AG10803 (cell line): ENCODE measurements around the gene GPA33.

Experiments
- DNase-seq: peaks from one replicate; pipeline ENCODE4 v3.0.0; 2010; ENCODE audit warnings: low read depth
- H3K4me3 ChIP-seq: 2 replicates; pipeline ENCODE4 v1.5.1; 2011; ENCODE audit warnings: mild to moderate bottlenecking, low read length, control low read depth
- TF ChIP-seq, protein P1 (sequence below): conservative IDR thresholded peaks from 2 replicates; pipeline ENCODE4 v1.5.1; 2011; ENCODE audit warnings: mild to moderate bottlenecking, low read length, control low read depth, inconsistent platforms

Gene GPA33

DNA sequence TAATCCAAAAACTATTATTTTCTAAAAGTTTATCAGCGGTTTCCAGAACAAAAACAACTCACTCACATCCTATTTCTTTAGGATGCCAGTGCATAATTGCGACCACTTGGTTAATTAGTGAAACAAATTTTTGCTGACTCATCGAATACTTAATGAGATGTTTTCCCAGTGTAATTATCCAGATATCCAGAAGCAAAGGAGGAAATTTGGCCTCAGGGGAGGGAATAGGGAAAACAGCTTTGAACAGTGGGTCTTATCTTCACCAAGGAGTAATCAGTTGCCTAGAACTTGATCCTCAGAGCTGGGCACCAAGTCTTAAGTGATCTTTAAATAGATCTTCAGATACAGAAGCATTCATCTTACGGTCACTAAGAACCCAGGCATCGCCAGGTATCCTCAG lies 28.0 kb upstream of the GPA33 start:
- DNase-seq, result no peak
- TF ChIP-seq, protein P1, sequence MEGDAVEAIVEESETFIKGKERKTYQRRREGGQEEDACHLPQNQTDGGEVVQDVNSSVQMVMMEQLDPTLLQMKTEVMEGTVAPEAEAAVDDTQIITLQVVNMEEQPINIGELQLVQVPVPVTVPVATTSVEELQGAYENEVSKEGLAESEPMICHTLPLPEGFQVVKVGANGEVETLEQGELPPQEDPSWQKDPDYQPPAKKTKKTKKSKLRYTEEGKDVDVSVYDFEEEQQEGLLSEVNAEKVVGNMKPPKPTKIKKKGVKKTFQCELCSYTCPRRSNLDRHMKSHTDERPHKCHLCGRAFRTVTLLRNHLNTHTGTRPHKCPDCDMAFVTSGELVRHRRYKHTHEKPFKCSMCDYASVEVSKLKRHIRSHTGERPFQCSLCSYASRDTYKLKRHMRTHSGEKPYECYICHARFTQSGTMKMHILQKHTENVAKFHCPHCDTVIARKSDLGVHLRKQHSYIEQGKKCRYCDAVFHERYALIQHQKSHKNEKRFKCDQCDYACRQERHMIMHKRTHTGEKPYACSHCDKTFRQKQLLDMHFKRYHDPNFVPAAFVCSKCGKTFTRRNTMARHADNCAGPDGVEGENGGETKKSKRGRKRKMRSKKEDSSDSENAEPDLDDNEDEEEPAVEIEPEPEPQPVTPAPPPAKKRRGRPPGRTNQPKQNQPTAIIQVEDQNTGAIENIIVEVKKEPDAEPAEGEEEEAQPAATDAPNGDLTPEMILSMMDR, result no peak
- H3K4me3 ChIP-seq, result no peak overlapping the region

DNA sequence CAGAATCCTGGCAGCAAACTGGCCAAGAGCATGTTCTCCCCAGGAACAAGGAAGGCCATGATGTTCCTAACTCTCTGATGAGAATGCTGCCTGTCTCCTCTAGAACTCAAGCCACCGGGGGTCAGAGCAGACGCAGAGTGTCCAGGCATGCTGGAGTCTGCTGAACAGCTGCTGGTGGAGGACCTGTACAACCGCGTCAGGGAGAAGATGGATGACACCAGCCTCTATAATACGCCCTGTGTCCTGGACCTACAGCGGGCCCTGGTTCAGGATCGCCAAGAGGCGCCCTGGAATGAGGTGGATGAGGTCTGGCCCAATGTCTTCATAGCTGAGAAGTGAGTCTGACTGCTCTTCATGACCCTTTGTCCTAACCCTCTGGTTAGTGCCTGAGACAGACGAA lies 27.0 kb upstream of the GPA33 start:
- TF ChIP-seq, protein P1, result no peak
- no peak overlapping the region for H3K4me3 ChIP-seq
- no peak for DNase-seq

DNA sequence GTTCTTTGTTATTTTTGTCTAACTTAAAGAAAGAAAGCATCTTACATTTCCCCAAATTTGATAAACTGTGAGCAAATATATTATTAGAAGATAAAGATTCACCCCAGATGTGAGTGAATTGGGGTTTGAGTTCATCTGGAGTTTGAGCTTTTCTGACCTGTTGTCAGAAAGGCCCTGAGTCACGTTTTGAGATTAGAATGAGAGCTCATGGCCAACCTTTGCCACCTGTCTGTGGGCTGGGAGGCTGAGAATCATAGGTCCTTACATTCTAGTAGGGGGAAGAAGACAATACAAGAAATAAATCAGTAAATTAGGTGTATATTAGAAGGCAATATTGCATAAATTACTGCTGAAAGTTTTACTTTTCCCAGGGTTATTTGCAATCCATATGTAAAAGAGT lies 26.0 kb upstream of the GPA33 start:
- DNase-seq, result no peak
- TF ChIP-seq, protein P1, result no peak
- H3K4me3 ChIP-seq, result no peak overlapping the region

DNA sequence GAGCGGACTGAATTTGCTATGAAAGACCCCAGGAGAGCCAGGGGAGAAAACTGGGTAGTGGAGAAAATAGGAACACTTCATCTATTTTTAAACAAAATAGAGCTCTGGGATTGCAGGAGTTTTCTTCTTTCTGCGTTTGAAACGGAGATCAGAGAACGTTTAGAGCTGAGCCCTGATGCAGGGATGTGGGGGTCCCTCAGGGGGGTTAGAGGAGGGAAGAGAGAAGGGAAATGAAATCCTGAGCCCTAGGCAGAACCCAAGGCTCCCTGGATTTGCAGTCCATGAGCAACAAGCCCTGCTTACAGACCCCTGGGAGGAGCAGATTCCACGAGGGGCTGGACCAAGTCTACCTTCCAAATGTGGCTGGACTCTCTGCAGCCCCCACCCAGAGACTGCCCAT lies 25.5 kb upstream of the GPA33 start:
- H3K4me3 ChIP-seq, result no peak overlapping the region
- TF ChIP-seq, protein P1, result no peak
- DNase-seq, result no peak

DNA sequence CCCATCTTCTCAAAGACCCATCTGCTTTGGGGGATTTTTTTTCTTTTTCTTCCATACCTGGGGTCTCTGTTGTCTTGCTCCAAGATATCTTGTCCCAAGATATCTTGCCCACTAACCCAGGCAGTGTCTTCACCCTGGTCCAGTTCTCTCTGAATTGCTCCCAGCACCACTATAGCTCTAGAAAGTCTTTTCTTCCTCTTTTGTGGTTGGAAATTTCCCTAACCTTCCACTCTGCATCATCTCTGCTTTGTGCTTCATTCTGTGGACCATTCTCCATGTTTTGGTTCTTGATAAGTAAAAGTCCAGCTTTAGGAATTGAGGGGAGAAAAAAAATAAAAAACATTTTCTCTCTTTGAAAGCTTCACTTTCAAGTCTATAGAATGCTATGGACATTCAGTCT lies 24.5 kb upstream of the GPA33 start:
- TF ChIP-seq, protein P1, result no peak
- no peak overlapping the region for H3K4me3 ChIP-seq
- DNase-seq, result no peak

DNA sequence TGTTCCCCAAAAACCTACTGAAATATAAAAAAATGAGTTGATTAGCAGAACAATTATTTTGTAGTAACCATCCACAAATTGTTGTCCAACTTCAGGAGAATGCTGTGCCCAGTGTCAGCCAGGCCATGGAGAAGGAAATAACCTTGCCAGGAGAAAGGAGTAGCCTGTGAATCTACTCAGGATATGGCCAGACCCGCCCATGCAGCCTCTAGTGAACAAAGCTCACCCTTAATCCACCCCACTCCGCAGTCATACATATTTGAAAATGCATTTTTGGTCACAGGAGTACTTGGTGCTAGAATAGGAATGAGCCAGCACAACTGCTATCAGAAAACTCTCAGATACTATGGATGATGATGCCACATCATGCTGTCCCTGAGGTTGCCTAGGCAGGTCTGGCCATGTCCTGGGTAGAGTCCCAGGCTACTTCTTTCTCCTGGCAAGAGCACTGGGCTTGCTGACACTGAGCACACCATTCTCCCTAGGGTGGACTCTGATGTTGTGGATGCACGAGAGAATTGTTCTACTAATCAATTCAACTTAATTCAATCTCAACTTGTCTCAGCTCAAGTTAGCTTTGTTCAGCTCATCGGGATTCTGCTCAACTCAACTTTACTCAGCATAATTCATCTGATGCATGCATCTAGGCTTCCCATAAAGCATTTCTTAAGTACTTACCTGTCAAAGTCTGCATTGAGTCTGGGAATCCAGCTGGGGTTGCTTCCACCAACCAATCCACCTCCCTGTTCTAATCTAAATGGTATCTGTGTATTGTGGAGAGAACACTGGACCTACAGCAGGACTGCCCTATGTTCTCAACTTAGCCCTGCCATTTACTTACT lies 21.9 kb upstream of the GPA33 start:
- TF ChIP-seq, protein P1, result no peak
- H3K4me3 ChIP-seq, result no peak overlapping the region
- DNase-seq, result no peak

DNA sequence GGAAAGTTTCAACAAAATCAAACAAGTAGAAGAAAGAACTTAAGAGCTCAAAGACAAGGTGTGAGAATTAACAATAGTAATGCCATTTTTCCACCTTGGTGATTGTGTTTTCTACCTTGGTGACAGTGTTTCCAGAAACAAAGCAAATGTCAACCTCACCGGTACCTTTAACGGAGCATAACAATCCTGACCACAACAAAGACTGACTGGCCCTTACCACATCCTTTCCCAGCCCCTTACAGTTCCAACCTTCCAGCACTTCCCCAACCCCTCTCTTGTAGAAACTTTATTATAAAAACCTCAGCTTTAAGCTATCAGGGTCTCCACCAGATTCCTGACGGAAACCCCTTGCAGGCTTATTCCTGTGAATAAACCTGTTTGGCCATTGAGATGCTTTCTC lies 20.4 kb upstream of the GPA33 start:
- H3K4me3 ChIP-seq, result no peak overlapping the region
- TF ChIP-seq, protein P1, result no peak
- DNase-seq, result no peak
